ENCODE measurements around the gene FXR2. TPM values are rescaled to one million over a fixed set of nuclear protein-coding genes. Genes with fewer than 3 reads are reported as not detected.

The FXR2 gene
- total and polyA plus RNA-seq, 2 experiments from 2014 or later = 10.9 to 24.4 TPM

DNA sequence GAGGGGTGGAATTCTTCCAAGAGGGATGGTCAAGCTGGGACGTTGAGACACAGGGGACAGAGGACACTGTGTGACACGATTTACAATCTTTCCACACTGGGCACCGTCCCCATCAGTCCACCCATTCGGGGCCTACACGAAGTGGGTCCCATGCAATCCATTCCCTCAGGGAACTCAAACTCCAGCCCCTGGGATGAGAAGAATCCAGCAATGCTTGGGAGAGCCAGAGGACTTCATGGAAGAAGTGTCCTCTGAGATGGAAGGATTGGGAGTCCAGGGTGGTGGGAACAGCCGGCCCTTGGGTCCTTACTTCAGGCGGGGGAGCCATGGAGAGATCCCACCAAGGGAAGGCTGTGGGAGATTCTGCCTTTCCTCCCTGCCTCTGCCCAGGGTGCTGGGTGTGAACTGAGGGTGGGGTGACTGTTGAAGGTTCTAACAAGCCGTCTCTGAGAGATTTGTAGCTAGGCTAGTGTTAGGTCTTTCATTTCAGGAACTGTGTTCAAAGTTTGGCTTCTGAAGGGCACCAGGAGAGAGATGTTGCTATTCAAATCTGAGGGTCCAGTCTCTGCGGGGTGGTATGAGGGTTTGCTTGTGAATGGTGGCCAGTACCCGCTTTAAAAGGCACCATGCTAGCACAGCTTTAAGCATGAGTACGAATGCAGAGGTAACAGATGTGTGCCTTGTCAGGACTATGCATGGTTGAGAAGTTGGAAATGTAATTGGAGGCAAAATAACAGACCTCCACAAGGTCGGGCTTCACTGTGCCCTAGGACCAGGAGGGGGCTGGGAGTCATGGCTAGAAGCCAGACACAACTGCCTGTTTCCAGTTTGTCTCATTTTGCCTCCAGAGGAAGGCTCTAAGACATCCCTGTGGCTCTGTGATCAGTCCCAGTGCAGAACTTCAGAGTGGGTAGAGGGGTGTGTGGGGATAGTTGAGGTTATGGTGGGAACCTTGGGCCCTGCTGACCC is 38.0 kb upstream of the FXR2 start:
- peaks cover 41% of the 10 kb centered on the region for H3K27me3 Mint-ChIP-seq (ENCODE audit: insufficient read depth, low read depth, poor library complexity)
- peaks cover 42% of the 10 kb centered on the region for H3K4me1 Mint-ChIP-seq
- no peaks in the 10 kb centered on the region for H3K79me2 ChIP-seq (replicated peaks; ENCODE audit: insufficient read depth)
- H3K9me3 Mint-ChIP-seq = no peaks in the 10 kb centered on the region; the same call in 2 of the 3 replicates
- peaks cover 30% of the 10 kb centered on the region for H3K36me3 Mint-ChIP-seq (ENCODE audit: low read depth)
- no peaks in the 10 kb centered on the region for H4K20me1 ChIP-seq (replicated peaks; ENCODE audit: insufficient read depth)
- peaks cover 23% of the 10 kb centered on the region for H3K4me1 ChIP-seq (ENCODE audit: insufficient read depth)
- ATAC-seq (no peak), DNase-seq (ENCODE audit: low spot score) (no peak)
- peaks cover 9% of the 10 kb centered on the region for H3F3A ChIP-seq (replicated peaks; ENCODE audit: low read depth)
- H2AFZ ChIP-seq = no peak overlapping the region
- no peaks in the 10 kb centered on the region; the same call in 1 of the 2 replicates for H3K9me2 ChIP-seq (ENCODE audit: insufficient read depth)
- no peak overlapping the region for H3K27ac ChIP-seq (ENCODE audit: low read depth)
- H3K4me3 Mint-ChIP-seq = peak overlapping the region; percentile 79
- no peak overlapping the region for H3K27ac Mint-ChIP-seq
- H3K36me3 ChIP-seq (ENCODE audit: insufficient read depth) = no peaks in the 10 kb centered on the region
- peaks cover 31% of the 10 kb centered on the region for H3K27me3 ChIP-seq (ENCODE audit: insufficient read depth)
- H3K4me2 ChIP-seq = peak overlapping the region; percentile 99
- no peak for TF ChIP-seq STAT1 (IDR thresholded peaks at IDR 0.05; ENCODE audit: unreplicated experiment)
- TF ChIP-seq, protein P1, sequence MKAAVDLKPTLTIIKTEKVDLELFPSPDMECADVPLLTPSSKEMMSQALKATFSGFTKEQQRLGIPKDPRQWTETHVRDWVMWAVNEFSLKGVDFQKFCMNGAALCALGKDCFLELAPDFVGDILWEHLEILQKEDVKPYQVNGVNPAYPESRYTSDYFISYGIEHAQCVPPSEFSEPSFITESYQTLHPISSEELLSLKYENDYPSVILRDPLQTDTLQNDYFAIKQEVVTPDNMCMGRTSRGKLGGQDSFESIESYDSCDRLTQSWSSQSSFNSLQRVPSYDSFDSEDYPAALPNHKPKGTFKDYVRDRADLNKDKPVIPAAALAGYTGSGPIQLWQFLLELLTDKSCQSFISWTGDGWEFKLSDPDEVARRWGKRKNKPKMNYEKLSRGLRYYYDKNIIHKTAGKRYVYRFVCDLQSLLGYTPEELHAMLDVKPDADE (IDR thresholded peaks at IDR 0.05) = no peak
- TF ChIP-seq, protein P2, sequence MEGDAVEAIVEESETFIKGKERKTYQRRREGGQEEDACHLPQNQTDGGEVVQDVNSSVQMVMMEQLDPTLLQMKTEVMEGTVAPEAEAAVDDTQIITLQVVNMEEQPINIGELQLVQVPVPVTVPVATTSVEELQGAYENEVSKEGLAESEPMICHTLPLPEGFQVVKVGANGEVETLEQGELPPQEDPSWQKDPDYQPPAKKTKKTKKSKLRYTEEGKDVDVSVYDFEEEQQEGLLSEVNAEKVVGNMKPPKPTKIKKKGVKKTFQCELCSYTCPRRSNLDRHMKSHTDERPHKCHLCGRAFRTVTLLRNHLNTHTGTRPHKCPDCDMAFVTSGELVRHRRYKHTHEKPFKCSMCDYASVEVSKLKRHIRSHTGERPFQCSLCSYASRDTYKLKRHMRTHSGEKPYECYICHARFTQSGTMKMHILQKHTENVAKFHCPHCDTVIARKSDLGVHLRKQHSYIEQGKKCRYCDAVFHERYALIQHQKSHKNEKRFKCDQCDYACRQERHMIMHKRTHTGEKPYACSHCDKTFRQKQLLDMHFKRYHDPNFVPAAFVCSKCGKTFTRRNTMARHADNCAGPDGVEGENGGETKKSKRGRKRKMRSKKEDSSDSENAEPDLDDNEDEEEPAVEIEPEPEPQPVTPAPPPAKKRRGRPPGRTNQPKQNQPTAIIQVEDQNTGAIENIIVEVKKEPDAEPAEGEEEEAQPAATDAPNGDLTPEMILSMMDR (conservative IDR thresholded peaks at IDR 0.05; ENCODE audit: low read depth in 2 of 2) = no peak
- no peak for TF ChIP-seq ZNF114 (CRISPR knock-in tag; IDR thresholded peaks at IDR 0.05)
- no peak for TF ChIP-seq EZH2 (IDR thresholded peaks at IDR 0.05; ENCODE audit: low read depth, unreplicated experiment)
- TF ChIP-seq POLR2AphosphoS5 (IDR thresholded peaks at IDR 0.05; ENCODE audit: low read depth) = no peak
- no peak for TF ChIP-seq JUNB (IDR thresholded peaks at IDR 0.05; ENCODE audit: unreplicated experiment)
- no peak for TF ChIP-seq ZNF331 (CRISPR knock-in tag; IDR thresholded peaks at IDR 0.05; ENCODE audit: low read depth)
- no peak for TF ChIP-seq CREB1 (CRISPR knock-in tag; IDR thresholded peaks at IDR 0.05; ENCODE audit: low read depth)
- TF ChIP-seq, protein P3, sequence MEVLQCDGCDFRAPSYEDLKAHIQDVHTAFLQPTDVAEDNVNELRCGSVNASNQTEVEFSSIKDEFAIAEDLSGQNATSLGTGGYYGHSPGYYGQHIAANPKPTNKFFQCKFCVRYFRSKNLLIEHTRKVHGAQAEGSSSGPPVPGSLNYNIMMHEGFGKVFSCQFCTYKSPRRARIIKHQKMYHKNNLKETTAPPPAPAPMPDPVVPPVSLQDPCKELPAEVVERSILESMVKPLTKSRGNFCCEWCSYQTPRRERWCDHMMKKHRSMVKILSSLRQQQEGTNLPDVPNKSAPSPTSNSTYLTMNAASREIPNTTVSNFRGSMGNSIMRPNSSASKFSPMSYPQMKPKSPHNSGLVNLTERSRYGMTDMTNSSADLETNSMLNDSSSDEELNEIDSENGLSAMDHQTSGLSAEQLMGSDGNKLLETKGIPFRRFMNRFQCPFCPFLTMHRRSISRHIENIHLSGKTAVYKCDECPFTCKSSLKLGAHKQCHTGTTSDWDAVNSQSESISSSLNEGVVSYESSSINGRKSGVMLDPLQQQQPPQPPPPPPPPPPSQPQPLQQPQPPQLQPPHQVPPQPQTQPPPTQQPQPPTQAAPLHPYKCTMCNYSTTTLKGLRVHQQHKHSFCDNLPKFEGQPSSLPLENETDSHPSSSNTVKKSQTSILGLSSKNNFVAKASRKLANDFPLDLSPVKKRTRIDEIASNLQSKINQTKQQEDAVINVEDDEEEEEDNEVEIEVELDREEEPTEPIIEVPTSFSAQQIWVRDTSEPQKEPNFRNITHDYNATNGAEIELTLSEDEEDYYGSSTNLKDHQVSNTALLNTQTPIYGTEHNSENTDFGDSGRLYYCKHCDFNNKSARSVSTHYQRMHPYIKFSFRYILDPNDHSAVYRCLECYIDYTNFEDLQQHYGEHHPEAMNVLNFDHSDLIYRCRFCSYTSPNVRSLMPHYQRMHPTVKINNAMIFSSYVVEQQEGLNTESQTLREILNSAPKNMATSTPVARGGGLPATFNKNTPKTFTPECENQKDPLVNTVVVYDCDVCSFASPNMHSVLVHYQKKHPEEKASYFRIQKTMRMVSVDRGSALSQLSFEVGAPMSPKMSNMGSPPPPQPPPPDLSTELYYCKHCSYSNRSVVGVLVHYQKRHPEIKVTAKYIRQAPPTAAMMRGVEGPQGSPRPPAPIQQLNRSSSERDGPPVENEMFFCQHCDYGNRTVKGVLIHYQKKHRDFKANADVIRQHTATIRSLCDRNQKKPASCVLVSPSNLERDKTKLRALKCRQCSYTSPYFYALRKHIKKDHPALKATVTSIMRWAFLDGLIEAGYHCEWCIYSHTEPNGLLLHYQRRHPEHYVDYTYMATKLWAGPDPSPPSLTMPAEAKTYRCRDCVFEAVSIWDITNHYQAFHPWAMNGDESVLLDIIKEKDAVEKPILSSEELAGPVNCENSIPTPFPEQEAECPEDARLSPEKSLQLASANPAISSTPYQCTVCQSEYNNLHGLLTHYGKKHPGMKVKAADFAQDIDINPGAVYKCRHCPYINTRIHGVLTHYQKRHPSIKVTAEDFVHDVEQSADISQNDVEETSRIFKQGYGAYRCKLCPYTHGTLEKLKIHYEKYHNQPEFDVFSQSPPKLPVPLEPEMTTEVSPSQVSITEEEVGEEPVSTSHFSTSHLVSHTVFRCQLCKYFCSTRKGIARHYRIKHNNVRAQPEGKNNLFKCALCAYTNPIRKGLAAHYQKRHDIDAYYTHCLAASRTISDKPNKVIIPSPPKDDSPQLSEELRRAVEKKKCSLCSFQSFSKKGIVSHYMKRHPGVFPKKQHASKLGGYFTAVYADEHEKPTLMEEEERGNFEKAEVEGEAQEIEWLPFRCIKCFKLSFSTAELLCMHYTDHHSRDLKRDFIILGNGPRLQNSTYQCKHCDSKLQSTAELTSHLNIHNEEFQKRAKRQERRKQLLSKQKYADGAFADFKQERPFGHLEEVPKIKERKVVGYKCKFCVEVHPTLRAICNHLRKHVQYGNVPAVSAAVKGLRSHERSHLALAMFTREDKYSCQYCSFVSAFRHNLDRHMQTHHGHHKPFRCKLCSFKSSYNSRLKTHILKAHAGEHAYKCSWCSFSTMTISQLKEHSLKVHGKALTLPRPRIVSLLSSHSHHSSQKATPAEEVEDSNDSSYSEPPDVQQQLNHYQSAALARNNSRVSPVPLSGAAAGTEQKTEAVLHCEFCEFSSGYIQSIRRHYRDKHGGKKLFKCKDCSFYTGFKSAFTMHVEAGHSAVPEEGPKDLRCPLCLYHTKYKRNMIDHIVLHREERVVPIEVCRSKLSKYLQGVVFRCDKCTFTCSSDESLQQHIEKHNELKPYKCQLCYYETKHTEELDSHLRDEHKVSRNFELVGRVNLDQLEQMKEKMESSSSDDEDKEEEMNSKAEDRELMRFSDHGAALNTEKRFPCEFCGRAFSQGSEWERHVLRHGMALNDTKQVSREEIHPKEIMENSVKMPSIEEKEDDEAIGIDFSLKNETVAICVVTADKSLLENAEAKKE (CRISPR knock-in tag; IDR thresholded peaks at IDR 0.05) = no peak
- no peak for TF ChIP-seq NANOG (IDR thresholded peaks at IDR 0.05; ENCODE audit: borderline replicate concordance)
- TF ChIP-seq EZH2phosphoT487 (IDR thresholded peaks at IDR 0.05; ENCODE audit: unreplicated experiment) = no peak
- H3K4me3 ChIP-seq = peak overlapping the region; percentile 90
